SU-DHL-6 (cell line): ENCODE results near the gene SULT1C2.

Experiments used
- H2AFZ ChIP-seq: fragments of 200-600 bp; sonication (generic); 2 replicates; pipeline ENCODE4 v1.6.1; 2014; ENCODE audit warnings: low read depth, mild to moderate bottlenecking, moderate library complexity, mixed read lengths, antibody characterized with exemption, low read length; ENCODE audit not compliant: severe bottlenecking
- H3F3A ChIP-seq: fragments of 200-600 bp; shearing (Covaris generic); 2 replicates; pipeline ENCODE4 v1.6.0; 2016; ENCODE audit warnings: antibody characterized with exemption, mild to moderate bottlenecking; ENCODE audit not compliant: insufficient read depth
- H3K27ac ChIP-seq: fragments of 200-600 bp; sonication (generic); 2 replicates; pipeline ENCODE4 v1.5.1; 2016; ENCODE audit warnings: low read depth, mild to moderate bottlenecking, low read length, moderate library complexity, mixed read lengths
- H3K27me3 ChIP-seq: fragments of 200-600 bp; sonication (generic), shearing (Covaris generic); 2 replicates; pipeline ENCODE4 v1.6.0; 2014; ENCODE audit warnings: mild to moderate bottlenecking, low read length
- H3K36me3 ChIP-seq: fragments of 200-600 bp; sonication (generic); 2 replicates; pipeline ENCODE4 v1.6.1; 2014; ENCODE audit warnings: mild to moderate bottlenecking, low read length, mixed read lengths
- H3K4me2 ChIP-seq: fragments of 300-600, 200-600 bp; shearing (Covaris generic), sonication (generic); 2 replicates; pipeline ENCODE4 v1.6.0; 2014; ENCODE audit warnings: low read length, low read depth, mild to moderate bottlenecking; ENCODE audit not compliant: poor library complexity, severe bottlenecking
- H3K4me3 ChIP-seq: fragments of 200-600 bp; sonication (generic); 2 replicates; pipeline ENCODE4 v1.5.1; 2014; ENCODE audit warnings: antibody characterized with exemption, low read length, mild to moderate bottlenecking, mixed read lengths; ENCODE audit not compliant: insufficient read depth, poor library complexity, severe bottlenecking
- H3K79me2 ChIP-seq: fragments of 200-600 bp; sonication (generic); 2 replicates; pipeline ENCODE4 v1.6.1; 2014; ENCODE audit warnings: mild to moderate bottlenecking, low read length, moderate library complexity; ENCODE audit not compliant: insufficient read depth
- H3K9ac ChIP-seq: fragments of 200-600 bp; sonication (generic); 2 replicates; pipeline ENCODE4 v1.7.0; 2014; ENCODE audit warnings: mild to moderate bottlenecking, low read length
- H3K9me2 ChIP-seq: fragments of 200-600 bp; sonication (generic); replicated peaks from 2 replicates; pipeline ENCODE4 v1.6.1; 2014; ENCODE audit warnings: low read length; ENCODE audit not compliant: insufficient read depth
- H3K9me3 ChIP-seq: fragments of 200-600 bp; sonication (generic); 2 replicates; pipeline ENCODE4 v1.6.1; 2014; ENCODE audit warnings: low read length, mixed read lengths; ENCODE audit not compliant: insufficient read depth
- H4K20me1 ChIP-seq: fragments of 200-600 bp; sonication (generic); 2 replicates; pipeline ENCODE4 v1.6.1; 2014; ENCODE audit warnings: low read depth, mild to moderate bottlenecking, antibody characterized with exemption, low read length, moderate library complexity, mixed read lengths
- CTCF ChIP-seq: fragments of 200-600 bp; sonication (generic); IDR thresholded peaks from one replicate; pipeline ENCODE4 v1.5.1; 2017; ENCODE audit warnings: antibody characterized with exemption, mild to moderate bottlenecking, low read length, moderate library complexity; ENCODE audit not compliant: insufficient read depth, poor library complexity, severe bottlenecking
- EZH2phosphoT487 ChIP-seq: fragments of 200-600 bp; sonication (generic), shearing (Covaris generic); conservative IDR thresholded peaks from 2 replicates; pipeline ENCODE4 v1.6.1; 2018; ENCODE audit warnings: mild to moderate bottlenecking, antibody characterized with exemption, low read length, moderate library complexity, mixed read lengths

The SULT1C2 gene

GRCh38 chr2:108320326-108320922, 31.7 kb downstream of the SULT1C2 start:
- H4K20me1 ChIP-seq: no peaks in the 10 kb centered on the region
- H3F3A ChIP-seq: no peaks in the 10 kb centered on the region
- H3K4me2 ChIP-seq: no peak overlapping the region
- no peaks in the 10 kb centered on the region; the same call in 1 of the 2 replicates for H3K9me2 ChIP-seq
- H2AFZ ChIP-seq: no peak overlapping the region
- no peak overlapping the region for H3K9ac ChIP-seq
- H3K36me3 ChIP-seq: no peaks in the 10 kb centered on the region
- no peak for TF ChIP-seq CTCF
- no peak overlapping the region for H3K27ac ChIP-seq
- no peaks in the 10 kb centered on the region for H3K9me3 ChIP-seq
- no peaks in the 10 kb centered on the region for H3K27me3 ChIP-seq
- no peaks in the 10 kb centered on the region for H3K79me2 ChIP-seq
- no peak overlapping the region for H3K4me3 ChIP-seq

DNA sequence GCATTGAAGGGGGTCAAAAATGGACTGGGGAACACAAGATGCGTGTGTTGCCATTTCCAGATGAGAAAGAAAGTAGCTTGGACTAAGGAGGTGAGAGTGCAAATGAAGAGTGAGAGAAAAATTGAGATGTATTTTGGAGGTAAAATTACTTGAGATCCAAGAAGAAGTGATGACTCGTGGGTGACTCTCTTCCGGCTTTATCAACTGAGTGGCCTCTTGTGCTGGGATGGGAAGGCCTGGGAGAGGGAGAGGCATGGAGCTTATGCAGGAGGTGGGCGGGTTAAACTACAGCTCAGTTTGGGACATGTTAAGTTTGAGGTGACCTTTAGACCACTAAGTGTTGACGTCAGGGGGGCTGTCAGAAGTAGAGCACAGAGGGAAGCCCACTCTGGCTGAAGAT, 34.9 kb downstream of the SULT1C2 start:
- Histone ChIP-seq H3K4me2 (no peak overlapping the region), H3K27me3 (no peaks in the 10 kb centered on the region), H3K9ac (no peak overlapping the region), H3K9me3 (no peaks in the 10 kb centered on the region), H2AFZ (no peak overlapping the region), H3K4me3 (no peak overlapping the region), H3K9me2 (no peaks in the 10 kb centered on the region; the same call in 1 of the 2 replicates), H3K79me2 (no peaks in the 10 kb centered on the region), H3F3A (no peaks in the 10 kb centered on the region), H4K20me1 (no peaks in the 10 kb centered on the region), H3K27ac (no peak overlapping the region), H3K36me3 (no peaks in the 10 kb centered on the region)
- TF ChIP-seq CTCF: no peak
- TF ChIP-seq EZH2phosphoT487: no peak

GRCh38 chr2:108324531-108325255, 36.0 kb downstream of the SULT1C2 start:
- no peak overlapping the region for H3K4me3 ChIP-seq
- no peak overlapping the region for H3K4me2 ChIP-seq
- no peak overlapping the region for H2AFZ ChIP-seq
- H3K9me3 ChIP-seq: no peaks in the 10 kb centered on the region
- no peaks in the 10 kb centered on the region; the same call in 1 of the 2 replicates for H3K9me2 ChIP-seq
- H3F3A ChIP-seq: no peaks in the 10 kb centered on the region
- no peaks in the 10 kb centered on the region for H3K36me3 ChIP-seq
- H3K27ac ChIP-seq: no peak overlapping the region
- H4K20me1 ChIP-seq: no peaks in the 10 kb centered on the region
- TF ChIP-seq CTCF (no peak), EZH2phosphoT487 (no peak)
- H3K79me2 ChIP-seq: no peaks in the 10 kb centered on the region
- H3K9ac ChIP-seq: no peak overlapping the region
- H3K27me3 ChIP-seq: no peaks in the 10 kb centered on the region
